ENCODE measurements around the gene SAMD8.
A peak's percentile ranks its signal among the peaks of the same experiment; 100 is the strongest.

The SAMD8 gene

GRCh38 chr10:75228834-75229233 lies 117.4 kb downstream of the SAMD8 start:
- Histone ChIP-seq H3K4me1 (ENCODE audit: control insufficient read depth in 5 of 5, insufficient read depth in 5 of 5, low read length in 5 of 5) (peaks cover 7 to 41% (median 34%) of the 10 kb centered on the region in 5 donors), H3K9ac (ENCODE audit: low read length in 5 of 5) (peak overlapping the region in 1 of 5 donors; percentile 47), H3K9me3 (ENCODE audit: control insufficient read depth in 5 of 5, low read length in 5 of 5) (no peaks in the 10 kb centered on the region), H3K4me3 (ENCODE audit: low read depth in 1 of 5, low read length in 5 of 5) (no peak overlapping the region), H3K27ac (ENCODE audit: low read depth, low read length) (peak overlapping the region; percentile 65), H3K36me3 (ENCODE audit: control insufficient read depth in 5 of 5, insufficient read depth in 5 of 5, low read length in 5 of 5) (peaks cover 27 to 68% (median 38%) of the 10 kb centered on the region in 5 donors), H3K27me3 (ENCODE audit: control insufficient read depth in 5 of 5, insufficient read depth in 4 of 5, low read length in 5 of 5) (no peaks in the 10 kb centered on the region)

- peaks cover 24 to 58% (median 34%) of the 10 kb centered on the region in 5 donors for H3K36me3 ChIP-seq (ENCODE audit: control insufficient read depth in 5 of 5, insufficient read depth in 5 of 5, low read length in 5 of 5)
- H3K27me3 ChIP-seq (ENCODE audit: control insufficient read depth in 5 of 5, insufficient read depth in 4 of 5, low read length in 5 of 5) = no peaks in the 10 kb centered on the region
- peaks cover 4 to 39% (median 35%) of the 10 kb centered on the region in 5 donors for H3K4me1 ChIP-seq (ENCODE audit: control insufficient read depth in 5 of 5, insufficient read depth in 5 of 5, low read length in 5 of 5)
- H3K27ac ChIP-seq (ENCODE audit: low read depth, low read length) = peak overlapping the region; percentile 65
- no peak overlapping the region for H3K4me3 ChIP-seq (ENCODE audit: low read depth in 1 of 5, low read length in 5 of 5)
- peak overlapping the region in 1 of 5 donors; percentile 40 for H3K9ac ChIP-seq (ENCODE audit: low read length in 5 of 5)
- no peaks in the 10 kb centered on the region for H3K9me3 ChIP-seq (ENCODE audit: control insufficient read depth in 5 of 5, low read length in 5 of 5)
Observed at GRCh38 chr10:75229971-75230370, 118.5 kb downstream of the SAMD8 start.

DNA sequence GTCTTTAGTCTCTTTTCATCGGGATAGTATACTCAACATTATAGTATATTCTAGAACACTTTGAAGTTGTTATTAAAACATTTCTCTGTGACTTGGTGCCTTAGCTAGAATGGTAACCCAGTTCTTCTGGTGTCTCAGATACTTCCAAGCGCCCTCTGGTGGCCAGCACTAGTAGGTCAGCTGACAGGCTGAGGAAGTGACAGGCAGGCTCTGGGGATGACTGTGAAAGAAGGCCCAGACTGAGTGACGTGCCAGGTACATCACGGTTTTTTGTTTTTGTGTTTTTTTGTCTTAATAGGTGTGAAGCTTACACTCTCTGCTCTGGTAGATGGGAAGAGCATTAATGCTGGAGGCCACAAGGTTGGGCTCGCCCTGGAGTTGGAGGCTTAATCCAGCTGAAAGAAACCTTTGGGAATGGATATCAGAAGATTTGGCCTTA lies 119.2 kb downstream of the SAMD8 start:
- peak overlapping the region; percentile 65 for H3K27ac ChIP-seq (ENCODE audit: low read depth, low read length)
- no peak overlapping the region for H3K4me3 ChIP-seq (ENCODE audit: low read depth in 1 of 5, low read length in 5 of 5)
- peaks cover 24 to 55% (median 34%) of the 10 kb centered on the region in 5 donors for H3K36me3 ChIP-seq (ENCODE audit: control insufficient read depth in 5 of 5, insufficient read depth in 5 of 5, low read length in 5 of 5)
- H3K9me3 ChIP-seq (ENCODE audit: control insufficient read depth in 5 of 5, low read length in 5 of 5) = no peaks in the 10 kb centered on the region
- no peak overlapping the region for H3K9ac ChIP-seq (ENCODE audit: low read length in 5 of 5)
- H3K27me3 ChIP-seq (ENCODE audit: control insufficient read depth in 5 of 5, insufficient read depth in 4 of 5, low read length in 5 of 5) = no peaks in the 10 kb centered on the region
- H3K4me1 ChIP-seq (ENCODE audit: control insufficient read depth in 5 of 5, insufficient read depth in 5 of 5, low read length in 5 of 5) = peaks cover 4 to 38% (median 34%) of the 10 kb centered on the region in 5 donors

Measured in subcutaneous abdominal adipose tissue (tissue), 5 donors.